ENCODE data around the gene FAM20C. TPM values are rescaled to one million over a fixed set of nuclear protein-coding genes. Genes with fewer than 3 reads are reported as not detected.

FAM20C gene
- total RNA-seq, 1 donor from 2014 or later: 10.0 TPM

- TF ChIP-seq CTCF (IDR thresholded peaks at IDR 0.05; ENCODE audit: insufficient read depth, low read depth, low read length): no peak
- no peak for TF ChIP-seq EZH2 (IDR thresholded peaks at IDR 0.05; ENCODE audit: insufficient read depth, low read length)
- Mint-ChIP-seq H3K4me1 (ENCODE audit: low read depth, unreplicated experiment) (peaks cover 2% of the 10 kb centered on the region), H3K36me3 (ENCODE audit: low read depth, unreplicated experiment) (no peaks in the 10 kb centered on the region), H3K9me3 (ENCODE audit: unreplicated experiment) (no peaks in the 10 kb centered on the region), H3K27me3 (ENCODE audit: low read depth, unreplicated experiment) (no peaks in the 10 kb centered on the region), H3K4me3 (ENCODE audit: unreplicated experiment) (peak overlapping the region; percentile 86), H3K27ac (ENCODE audit: unreplicated experiment) (peak overlapping the region; percentile 97)
- Histone ChIP-seq H4K20me1 (ENCODE audit: insufficient read depth, low read length) (no peaks in the 10 kb centered on the region), H3K9me3 (ENCODE audit: insufficient read depth, low read depth, low read length) (no peaks in the 10 kb centered on the region), H3K9ac (ENCODE audit: low read length) (peak overlapping the region; percentile 84), H3K27ac (ENCODE audit: low read depth, low read length) (peak overlapping the region; percentile 84), H3K4me3 (ENCODE audit: insufficient read depth, low read depth, low read length) (peak overlapping the region; percentile 66), H3K79me2 (ENCODE audit: insufficient read depth, low read length) (no peaks in the 10 kb centered on the region), H3K36me3 (ENCODE audit: insufficient read depth, low read length) (no peaks in the 10 kb centered on the region), H3K4me1 (ENCODE audit: insufficient read depth, low read length) (peaks cover 9% of the 10 kb centered on the region), H3K4me2 (ENCODE audit: low read length) (peak overlapping the region; percentile 86), H3K27me3 (ENCODE audit: insufficient read depth, low read length) (no peaks in the 10 kb centered on the region), H2AFZ (ENCODE audit: low read depth, low read length) (peak overlapping the region; percentile 70)
- FAIRE-seq (no peak), DNase-seq (ENCODE audit: low read depth) (no peak)
Observed at GRCh38 chr7:149791-150636, 42.4 kb upstream of the FAM20C start.

GRCh38 chr7:150811-151221 is 41.6 kb upstream of the FAM20C start:
- no peak for FAIRE-seq
- no peaks in the 10 kb centered on the region for H3K27me3 ChIP-seq (ENCODE audit: insufficient read depth, low read length)
- H3K9me3 Mint-ChIP-seq (ENCODE audit: unreplicated experiment): no peaks in the 10 kb centered on the region
- no peak overlapping the region for H3K4me2 ChIP-seq (ENCODE audit: low read length)
- peak overlapping the region; percentile 50 for H2AFZ ChIP-seq (ENCODE audit: low read depth, low read length)
- no peak overlapping the region for H3K27ac ChIP-seq (ENCODE audit: low read depth, low read length)
- no peak overlapping the region for H3K4me3 Mint-ChIP-seq (ENCODE audit: unreplicated experiment)
- H3K27me3 Mint-ChIP-seq (ENCODE audit: low read depth, unreplicated experiment): peaks cover 2% of the 10 kb centered on the region
- no peak overlapping the region for H3K27ac Mint-ChIP-seq (ENCODE audit: unreplicated experiment)
- H3K9me3 ChIP-seq (ENCODE audit: insufficient read depth, low read depth, low read length): no peaks in the 10 kb centered on the region
- no peak for DNase-seq (ENCODE audit: low read depth)
- H3K36me3 Mint-ChIP-seq (ENCODE audit: low read depth, unreplicated experiment): no peaks in the 10 kb centered on the region
- H3K79me2 ChIP-seq (ENCODE audit: insufficient read depth, low read length): no peaks in the 10 kb centered on the region
- H3K36me3 ChIP-seq (ENCODE audit: insufficient read depth, low read length): no peaks in the 10 kb centered on the region
- H4K20me1 ChIP-seq (ENCODE audit: insufficient read depth, low read length): no peaks in the 10 kb centered on the region
- H3K4me1 Mint-ChIP-seq (ENCODE audit: low read depth, unreplicated experiment): peaks cover 7% of the 10 kb centered on the region
- TF ChIP-seq CTCF (IDR thresholded peaks at IDR 0.05; ENCODE audit: insufficient read depth, low read depth, low read length) (no peak), EZH2 (IDR thresholded peaks at IDR 0.05; ENCODE audit: insufficient read depth, low read length) (no peak)
- no peak overlapping the region for H3K9ac ChIP-seq (ENCODE audit: low read length)
- peaks cover 9% of the 10 kb centered on the region for H3K4me1 ChIP-seq (ENCODE audit: insufficient read depth, low read length)
- H3K4me3 ChIP-seq (ENCODE audit: insufficient read depth, low read depth, low read length): no peak overlapping the region

Data from astrocyte (in vitro differentiated cells and primary cell).